Kidney tubule cell (primary cell): ENCODE data around the gene TNF.
A peak's percentile ranks its signal among the peaks of the same experiment; 100 is the strongest.
"Not testable (repeated sequence)": the region's sequence is repeated elsewhere in the genome, so short reads cannot be mapped to it uniquely, and the experiment has no call there.

Experiments used
- DNase-seq: peaks from one replicate; pipeline ENCODE4 v3.0.0-alpha.2; 2018; ENCODE audit warnings: low spot score

Gene TNF

GRCh38 chr6:31588871-31589650 lies 13.7 kb downstream of the TNF start:
- no peak for DNase-seq

GRCh38 chr6:31590691-31591090 lies 15.3 kb downstream of the TNF start:
- DNase-seq: not testable (repeated sequence)

GRCh38 chr6:31592396-31592771 lies 17.0 kb downstream of the TNF start:
- DNase-seq: no peak

- peak; percentile 54 for DNase-seq
These were observed 21.6 kb downstream of the TNF start for GRCh38 chr6:31597006-31597405.

- no peak for DNase-seq
These were observed 32.0 kb downstream of the TNF start for GRCh38 chr6:31607317-31607716.

DNA sequence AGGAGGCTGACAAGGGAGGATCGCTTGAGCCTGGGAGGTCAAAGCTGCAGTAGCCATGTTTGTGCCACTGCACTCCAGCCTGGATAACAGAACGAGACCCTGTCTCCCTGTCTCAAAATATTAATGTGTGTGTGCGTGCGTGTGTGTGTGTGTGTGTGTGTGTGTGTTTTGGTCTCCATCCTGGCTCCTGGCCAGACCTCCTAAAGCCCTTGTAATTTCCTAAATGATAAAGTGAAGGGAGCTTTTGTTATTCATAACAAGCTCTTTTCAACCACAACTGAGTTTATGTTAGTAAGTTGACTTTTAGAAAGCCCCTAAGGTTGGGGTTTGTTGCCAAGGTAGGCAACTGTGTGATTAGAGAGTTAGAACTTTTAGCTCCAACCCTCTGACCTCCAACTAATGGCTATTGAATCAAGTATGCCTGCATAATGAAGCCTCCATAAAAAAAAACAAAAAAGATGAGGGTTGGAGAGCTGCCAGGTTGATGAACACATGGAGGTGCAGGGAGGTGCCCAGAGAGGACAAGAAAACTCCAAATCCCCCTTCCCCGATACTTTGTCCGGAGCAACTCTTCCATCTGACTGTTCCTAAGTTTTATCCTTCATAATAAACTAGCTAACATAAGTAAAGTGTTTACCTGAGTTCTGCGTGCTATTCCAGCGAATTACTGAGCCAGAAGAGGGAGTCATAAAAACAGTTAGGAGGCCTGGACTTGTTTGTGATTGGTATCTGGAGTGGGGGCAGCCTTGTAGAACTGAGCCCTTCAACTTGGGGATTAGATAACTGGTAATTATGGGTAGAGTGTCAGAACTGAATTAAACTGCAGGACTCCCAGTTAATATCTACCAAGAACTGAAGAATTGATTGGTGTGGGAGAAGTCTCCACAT lies 34.4 kb downstream of the TNF start:
- DNase-seq: no peak

DNA sequence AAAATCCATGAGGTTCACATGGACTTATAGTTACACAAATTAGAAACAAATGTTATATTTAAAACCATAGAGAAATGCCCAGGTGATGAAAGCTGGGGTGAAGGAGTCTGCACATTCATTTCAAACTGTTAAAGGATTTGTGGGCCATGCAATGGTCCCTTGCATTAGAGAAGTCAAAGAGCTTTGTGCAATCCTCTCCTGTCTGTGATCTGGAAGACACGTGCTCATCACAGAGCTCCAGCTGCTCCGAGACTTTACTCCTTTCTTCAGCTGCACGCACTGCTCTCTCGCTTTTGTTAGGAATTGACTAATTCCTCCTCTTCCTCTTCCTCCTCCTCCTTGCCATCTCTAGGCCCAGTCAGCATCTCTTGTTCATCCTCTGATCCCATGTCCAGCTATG lies 35.6 kb downstream of the TNF start:
- DNase-seq: no peak

DNA sequence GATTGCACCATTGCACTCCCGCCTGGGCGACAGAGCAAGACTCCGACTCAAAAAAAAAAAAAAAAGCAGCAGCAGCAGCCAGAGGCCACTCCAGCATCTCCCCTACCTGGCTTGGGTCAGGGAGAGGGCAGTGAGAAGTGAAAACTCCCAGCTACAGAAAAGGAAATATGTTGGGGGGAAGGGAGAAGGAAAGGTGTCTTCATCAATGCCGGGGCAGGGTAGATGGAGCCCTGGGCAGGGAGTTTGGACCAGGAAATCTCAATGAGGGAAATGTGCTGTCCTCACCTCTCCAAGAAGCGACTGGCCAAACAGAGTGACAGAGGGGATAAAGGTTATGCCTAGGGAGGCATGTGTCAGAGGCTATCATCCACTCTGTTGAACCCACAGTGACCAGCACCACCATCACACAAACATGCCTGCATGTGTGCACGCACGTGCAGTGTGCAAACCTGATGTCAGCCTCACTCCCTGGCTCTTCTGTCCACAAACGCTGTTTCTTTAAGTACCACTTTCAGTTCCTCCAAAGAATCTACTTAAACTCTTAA lies 38.8 kb downstream of the TNF start:
- DNase-seq: no peak

DNA sequence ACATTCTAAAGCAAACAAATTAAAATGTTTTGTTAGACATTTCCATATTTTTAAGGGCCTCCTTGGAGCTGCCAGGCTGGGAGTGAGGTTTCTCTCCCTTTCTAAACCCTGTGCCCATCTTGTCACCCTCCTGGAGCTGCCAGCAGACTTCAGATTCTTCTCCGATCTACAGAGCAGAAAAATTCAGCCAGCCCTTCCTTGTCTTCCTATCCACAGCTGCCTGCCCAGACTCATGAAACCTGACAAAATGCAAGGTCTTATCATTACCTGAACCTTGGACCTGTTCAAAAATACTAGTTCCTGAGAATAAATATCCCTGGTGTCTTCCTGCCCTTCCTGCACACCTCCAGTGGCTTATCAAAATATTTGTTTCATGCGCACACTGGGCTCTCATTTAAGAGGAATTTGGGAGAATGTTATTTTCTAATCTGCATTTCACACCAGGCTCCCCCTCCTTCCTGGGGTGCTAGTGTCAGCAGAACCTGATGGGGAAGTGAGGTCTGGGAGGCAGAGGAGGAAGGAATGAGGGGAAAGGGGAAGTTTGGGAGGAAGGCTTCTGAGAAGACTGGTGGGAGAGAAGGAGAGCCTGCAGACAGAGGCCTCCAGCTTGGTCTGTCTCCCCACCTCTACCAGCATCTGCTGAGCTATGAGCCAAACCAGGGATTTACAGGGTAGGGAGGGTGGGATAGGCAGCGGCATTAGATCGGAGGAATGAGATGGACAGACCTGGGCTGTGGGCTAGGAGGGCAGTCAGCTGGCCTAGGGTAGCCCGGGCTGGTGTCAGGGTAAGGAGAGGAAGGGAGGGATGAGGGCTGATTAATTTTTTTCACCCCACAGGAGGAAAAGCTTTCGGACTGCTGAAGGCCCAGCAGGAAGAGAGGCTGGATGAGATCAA lies 39.6 kb downstream of the TNF start, which contains the start of gene AIF1:
AIF1 (plus strand) TSS at position 551 of the 895 bp plus-strand sequence; CDS start at position 647, 96 bp downstream.
- no peak for DNase-seq

- DNase-seq: no peak
These were observed 40.4 kb downstream of the TNF start for GRCh38 chr6:31615748-31616147.

DNA sequence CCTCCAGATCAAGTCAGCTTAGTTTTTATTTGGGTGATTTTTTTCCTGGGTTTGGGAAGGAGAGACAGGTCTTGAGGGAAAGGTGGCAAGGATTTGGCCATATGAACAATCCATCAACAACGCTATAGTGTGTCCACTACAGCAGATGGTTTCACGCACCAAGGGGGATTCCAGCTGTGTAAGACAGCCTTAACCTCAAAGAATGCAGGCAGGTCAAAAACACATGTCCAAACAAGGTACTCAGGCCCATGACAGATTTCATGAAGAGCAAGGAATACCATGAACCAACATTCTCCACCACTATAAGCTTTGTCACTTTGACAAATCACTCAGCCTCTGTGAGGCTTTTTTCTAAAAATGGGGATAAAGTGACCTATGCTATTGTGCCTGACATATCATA lies 41.6 kb downstream of the TNF start:
- DNase-seq: no peak

- DNase-seq: peak; percentile 100
These were observed 44.6 kb downstream of the TNF start for GRCh38 chr6:31619805-31620585.

GRCh38 chr6:31620586-31621319 lies 45.4 kb downstream of the TNF start, which contains the start of gene PRRC2A:
Gene PRRC2A, plus strand, starts transcription at chr6:31620715. Its CDS starts 2,075 bp downstream, at chr6:31622790.
- DNase-seq: no peak

GRCh38 chr6:31621320-31621939 lies 46.1 kb downstream of the TNF start:
- DNase-seq: peak; percentile 17

DNA sequence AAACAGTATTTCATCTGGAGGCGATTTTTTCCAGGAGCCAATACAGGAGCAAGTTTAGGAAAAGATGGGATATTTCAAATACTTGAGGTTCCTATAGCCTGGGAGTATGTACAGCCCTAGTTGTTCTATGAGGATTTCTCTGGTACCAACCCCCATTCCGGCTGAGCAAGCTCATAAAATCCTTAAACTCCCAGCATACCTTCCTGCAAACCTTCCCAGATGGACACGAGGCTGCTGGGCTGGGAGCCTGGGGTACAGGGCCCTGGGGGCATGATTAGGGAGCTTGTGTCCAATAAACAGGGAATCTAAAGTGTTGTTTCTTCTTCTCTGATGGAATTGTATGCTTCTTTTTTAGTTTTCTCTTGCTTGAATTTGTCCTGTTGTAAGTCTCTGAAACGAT lies 46.6 kb downstream of the TNF start:
- peak; percentile 20 for DNase-seq

DNA sequence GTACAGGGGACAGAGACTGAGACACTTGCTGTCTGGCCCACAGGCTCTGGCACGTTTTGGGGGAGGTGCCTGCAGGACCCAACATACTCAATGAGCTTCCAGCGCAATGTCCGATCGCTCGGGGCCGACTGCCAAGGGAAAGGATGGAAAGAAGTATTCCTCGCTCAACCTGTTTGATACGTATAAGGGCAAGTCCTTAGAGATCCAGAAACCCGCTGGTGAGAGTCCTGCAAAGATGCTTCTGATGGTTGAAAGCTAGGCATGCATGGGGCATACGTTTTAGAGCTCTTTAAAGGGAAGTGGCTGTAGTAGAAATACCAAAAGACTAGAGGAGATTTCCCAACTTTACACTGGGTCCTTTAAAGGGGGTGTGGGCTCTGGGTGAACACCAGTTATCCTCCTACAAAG lies 47.3 kb downstream of the TNF start:
- DNase-seq: no peak

DNA sequence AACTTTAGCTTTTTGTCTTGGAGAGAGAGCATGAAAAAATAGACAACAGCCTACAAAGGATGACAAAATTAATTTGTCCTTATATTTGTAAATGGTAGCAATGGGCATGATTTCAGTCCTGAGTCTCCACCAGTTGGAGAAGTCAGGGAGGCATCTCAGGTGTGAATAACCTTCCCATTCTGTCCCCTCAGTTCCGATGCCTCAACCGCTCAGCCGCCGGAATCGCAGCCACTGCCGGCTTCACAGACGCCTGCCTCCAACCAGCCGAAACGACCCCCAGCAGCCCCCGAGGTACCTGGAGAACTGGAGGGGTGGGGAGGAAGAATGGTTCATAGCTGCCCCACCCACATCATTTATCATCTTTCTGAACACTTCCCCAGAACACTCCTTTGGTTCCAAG lies 48.7 kb downstream of the TNF start:
- no peak for DNase-seq

GRCh38 chr6:31626952-31627351 lies 51.6 kb downstream of the TNF start:
- no peak for DNase-seq

GRCh38 chr6:31627690-31628287 lies 52.4 kb downstream of the TNF start:
- no peak for DNase-seq
